22Rv1 (cell line): ENCODE data around the gene BTD.

Experiments used
- CTCF ChIP-seq: fragments of 450-650 bp; IDR thresholded peaks from 2 replicates; pipeline ENCODE4 v1.5.1; 2017; ENCODE audit warnings: mild to moderate bottlenecking
- ZFX ChIP-seq: fragments of 450-650 bp; IDR thresholded peaks from 2 replicates; pipeline ENCODE4 v1.6.1; 2017; ENCODE audit warnings: antibody characterized with exemption, borderline replicate concordance

GRCh38 chr3:15647611-15648167 lies 46.1 kb downstream of the BTD start:
- TF ChIP-seq CTCF (no peak), ZFX (no peak)
